HG03457 (cell line): ENCODE results near the gene S100PBP.

Source experiments
- ATAC-seq: cut with Tn5 transposase; IDR thresholded peaks from one replicate; pipeline ENCODE4 v1.9.1; 2021; ENCODE audit warnings: moderate number of reproducible peaks; ENCODE audit not compliant: unreplicated experiment

Gene S100PBP

DNA sequence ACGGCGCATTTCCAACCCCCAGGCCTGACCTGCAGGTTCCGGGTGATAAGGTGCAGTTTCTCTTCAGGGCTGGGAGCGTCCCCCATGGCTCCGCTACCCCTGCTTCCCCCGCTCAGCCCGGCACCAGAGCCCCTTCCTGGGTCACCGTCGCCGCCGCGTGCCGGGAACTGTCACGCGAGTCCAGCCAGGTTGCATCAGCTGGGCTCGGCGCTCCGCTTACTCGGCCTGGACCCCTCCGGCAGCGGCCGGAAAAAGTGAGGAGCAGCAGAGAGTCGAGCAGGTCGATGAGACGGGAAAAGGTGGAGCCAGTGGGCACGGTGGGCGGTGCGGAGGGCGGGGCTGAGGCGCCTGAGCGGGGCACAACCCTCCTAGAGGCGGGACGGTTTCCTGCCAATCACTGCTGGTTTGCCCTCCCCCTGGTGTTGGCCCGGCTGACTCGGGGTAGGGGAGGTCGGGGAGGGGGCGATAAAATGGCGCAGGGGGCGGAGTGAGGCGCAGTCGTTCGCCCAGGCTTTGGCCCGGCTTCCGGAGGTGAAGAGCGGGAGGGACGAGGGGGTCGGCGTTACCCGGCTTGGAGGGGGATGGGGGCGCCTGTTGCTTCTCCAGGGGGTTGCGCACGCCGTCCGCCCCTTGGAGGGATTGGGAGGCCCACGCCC, at the start of gene S100PBP, which contains the start of gene YARS1:
TSS of gene S100PBP (plus strand) at position 495 of the 656 bp plus-strand sequence. CDS start 8,447 bp downstream, outside the sequence.
TSS of gene YARS1 (minus strand) at position 200 of the 656 bp plus-strand sequence. CDS start at position 86, 114 bp downstream.
- ATAC-seq: peak; percentile 71

DNA sequence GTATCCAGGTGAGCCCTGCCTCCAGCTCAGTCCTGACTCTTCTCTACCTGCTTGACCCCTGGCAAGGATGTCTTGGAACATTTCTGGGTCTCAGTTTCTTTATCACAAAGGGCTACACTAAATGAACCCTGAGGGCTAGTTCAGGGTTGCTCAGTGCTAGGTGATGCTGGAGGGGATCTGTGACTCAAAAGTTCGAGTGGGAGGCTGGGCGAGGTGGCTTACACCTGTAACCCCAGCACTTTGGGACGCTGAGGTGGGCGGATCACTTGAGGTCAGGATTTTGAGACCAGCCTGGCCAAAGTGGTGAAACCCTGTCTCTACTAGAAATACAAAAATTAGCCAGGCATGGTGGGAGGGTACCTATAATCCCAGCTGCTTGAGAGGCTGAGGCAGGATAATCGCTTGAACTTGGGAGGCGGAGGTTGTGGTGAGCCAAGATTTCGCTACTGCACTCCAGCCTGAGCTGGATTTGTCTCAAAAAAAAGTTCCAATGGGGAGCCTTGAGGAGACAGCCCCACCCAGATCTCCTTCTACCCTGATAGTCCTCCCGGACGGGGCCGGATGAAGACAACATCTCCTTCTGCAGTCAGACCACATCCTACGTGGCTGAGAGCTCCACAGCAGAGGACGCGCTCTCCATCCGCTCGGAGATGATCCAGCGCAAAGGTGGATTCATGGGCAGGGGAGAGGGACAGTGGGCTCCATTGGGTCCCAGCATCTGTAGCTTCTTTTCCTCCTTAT, 49.2 kb upstream of the S100PBP start:
- no peak for ATAC-seq

DNA sequence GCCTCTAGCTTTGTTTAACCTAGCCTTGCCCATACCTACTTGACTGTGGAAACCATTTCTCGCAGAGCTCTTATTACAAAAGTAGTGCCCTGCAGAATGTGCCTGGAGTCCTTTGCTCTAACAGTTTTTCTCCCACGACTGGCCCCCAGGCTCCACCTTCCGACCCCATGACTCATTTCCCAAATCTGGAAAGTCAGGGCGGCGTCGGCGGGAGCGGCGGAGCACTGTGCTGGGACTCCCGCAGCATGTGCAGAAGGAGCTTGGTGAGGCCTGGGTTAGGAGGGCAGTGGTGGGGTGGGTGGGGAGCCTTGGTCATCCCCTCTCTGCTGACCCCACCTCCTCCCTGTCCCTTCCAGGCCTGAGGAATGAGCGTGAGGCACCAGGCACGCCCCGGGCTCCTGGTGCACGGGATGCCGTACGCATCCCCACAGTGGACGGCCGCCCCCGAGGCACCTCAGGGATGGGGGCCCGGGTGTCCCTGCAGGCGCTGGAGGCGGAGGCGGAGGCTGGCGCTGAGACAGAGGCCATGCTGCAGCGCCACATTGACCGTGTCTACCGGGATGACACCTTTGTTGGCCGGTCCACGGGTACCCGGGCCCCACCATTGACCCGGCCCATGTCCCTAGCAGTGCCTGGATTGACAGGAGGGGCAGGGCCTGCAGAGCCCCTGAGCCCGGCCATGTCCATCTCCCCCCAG, 47.8 kb upstream of the S100PBP start:
- no peak for ATAC-seq

DNA sequence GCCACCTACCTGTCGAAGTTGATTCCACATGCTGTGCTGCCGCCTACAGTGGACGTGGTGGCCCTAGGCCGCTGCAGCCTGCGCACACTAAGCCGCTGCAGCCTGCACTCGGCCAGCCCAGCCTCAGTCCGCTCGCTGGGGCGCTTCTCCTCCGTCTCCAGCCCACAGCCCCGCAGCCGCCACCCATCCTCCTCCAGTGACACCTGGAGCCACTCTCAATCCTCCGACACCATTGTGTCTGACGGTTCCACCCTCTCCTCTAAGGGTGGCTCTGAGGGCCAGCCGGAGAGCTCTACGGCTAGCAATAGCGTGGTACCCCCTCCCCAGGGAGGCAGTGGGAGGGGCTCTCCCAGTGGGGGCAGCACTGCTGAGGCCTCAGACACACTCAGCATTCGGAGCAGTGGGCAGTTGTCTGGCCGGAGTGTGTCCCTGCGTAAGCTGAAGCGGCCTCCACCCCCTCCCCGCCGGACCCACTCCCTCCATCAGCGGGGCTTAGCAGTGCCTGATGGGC, 47.2 kb upstream of the S100PBP start:
- ATAC-seq: no peak

DNA sequence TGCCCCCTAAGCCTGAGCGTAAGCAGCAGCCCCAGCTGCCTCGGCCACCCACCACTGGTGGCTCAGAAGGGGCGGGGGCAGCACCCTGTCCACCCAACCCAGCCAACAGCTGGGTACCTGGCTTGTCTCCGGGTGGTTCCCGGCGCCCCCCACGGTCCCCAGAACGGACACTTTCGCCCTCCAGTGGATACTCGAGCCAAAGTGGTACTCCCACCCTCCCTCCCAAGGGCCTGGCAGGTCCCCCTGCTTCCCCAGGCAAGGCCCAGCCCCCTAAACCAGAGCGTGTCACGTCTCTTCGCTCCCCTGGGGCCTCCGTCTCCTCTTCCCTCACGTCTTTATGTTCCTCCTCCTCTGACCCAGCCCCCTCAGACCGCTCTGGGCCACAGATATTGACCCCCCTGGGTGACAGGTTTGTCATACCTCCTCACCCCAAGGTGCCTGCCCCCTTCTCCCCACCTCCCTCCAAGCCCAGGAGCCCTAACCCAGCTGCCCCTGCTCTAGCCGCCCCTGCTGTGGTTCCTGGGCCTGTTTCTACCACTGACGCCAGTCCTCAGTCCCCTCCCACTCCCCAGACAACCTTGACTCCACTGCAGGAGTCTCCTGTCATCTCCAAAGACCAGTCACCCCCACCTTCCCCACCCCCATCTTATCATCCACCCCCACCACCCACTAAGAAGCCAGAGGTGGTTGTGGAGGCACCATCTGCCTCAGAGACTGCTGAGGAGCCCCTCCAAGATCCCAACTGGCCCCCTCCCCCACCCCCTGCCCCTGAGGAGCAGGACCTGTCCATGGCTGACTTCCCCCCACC, 46.5 kb upstream of the S100PBP start:
- no peak for ATAC-seq

DNA sequence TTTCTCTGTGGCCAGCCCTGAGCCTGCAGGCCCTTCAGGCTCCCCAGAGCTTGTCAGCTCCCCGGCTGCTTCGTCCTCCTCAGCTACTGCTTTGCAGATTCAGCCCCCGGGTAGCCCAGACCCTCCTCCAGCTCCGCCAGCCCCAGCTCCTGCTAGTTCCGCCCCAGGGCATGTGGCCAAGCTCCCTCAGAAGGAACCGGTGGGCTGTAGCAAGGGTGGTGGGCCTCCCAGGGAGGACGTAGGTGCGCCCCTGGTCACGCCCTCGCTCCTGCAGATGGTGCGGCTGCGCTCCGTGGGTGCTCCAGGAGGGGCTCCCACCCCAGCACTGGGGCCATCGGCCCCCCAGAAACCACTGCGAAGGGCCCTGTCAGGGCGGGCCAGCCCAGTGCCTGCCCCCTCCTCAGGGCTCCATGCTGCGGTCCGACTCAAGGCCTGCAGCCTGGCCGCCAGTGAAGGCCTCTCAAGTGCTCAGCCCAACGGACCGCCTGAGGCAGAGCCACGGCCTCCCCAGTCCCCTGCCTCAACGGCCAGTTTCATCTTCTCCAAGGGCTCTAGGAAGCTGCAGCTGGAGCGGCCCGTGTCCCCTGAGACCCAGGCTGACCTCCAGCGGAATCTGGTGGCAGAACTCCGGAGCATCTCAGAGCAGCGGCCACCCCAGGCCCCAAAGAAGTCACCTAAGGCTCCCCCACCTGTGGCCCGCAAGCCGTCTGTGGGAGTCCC, 45.7 kb upstream of the S100PBP start:
- ATAC-seq: no peak

DNA sequence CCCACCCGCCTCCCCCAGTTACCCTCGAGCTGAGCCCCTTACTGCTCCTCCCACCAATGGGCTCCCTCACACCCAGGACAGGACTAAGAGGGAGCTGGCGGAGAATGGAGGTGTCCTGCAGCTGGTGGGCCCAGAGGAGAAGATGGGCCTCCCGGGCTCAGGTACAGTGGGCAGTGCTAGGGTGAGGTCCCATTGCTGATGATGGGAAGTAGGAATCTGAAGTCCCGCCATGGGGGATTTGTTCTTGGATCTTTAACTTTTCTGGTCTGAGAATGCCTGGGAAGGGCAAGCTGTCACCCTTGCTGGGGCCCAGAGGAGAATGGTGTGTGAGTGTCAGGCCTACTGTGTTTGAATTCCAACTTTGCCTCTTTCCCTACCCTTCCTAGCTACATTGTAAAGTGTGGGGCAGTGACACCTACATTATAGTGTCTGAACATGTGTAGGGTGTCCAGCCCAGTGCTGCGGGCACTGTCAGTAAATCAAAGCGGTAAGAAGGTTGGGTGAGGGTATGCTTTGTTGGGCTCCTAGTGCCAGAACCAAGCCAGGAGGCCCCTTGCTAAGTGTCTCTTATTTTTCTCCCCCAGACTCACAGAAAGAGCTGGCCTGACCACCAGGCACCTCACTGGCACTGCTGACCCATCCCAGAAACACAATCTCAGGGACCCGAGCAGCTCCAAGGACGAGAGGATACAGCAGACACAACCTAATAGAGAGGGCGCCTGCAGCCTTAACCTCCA, 45.0 kb upstream of the S100PBP start:
- no peak for ATAC-seq

DNA sequence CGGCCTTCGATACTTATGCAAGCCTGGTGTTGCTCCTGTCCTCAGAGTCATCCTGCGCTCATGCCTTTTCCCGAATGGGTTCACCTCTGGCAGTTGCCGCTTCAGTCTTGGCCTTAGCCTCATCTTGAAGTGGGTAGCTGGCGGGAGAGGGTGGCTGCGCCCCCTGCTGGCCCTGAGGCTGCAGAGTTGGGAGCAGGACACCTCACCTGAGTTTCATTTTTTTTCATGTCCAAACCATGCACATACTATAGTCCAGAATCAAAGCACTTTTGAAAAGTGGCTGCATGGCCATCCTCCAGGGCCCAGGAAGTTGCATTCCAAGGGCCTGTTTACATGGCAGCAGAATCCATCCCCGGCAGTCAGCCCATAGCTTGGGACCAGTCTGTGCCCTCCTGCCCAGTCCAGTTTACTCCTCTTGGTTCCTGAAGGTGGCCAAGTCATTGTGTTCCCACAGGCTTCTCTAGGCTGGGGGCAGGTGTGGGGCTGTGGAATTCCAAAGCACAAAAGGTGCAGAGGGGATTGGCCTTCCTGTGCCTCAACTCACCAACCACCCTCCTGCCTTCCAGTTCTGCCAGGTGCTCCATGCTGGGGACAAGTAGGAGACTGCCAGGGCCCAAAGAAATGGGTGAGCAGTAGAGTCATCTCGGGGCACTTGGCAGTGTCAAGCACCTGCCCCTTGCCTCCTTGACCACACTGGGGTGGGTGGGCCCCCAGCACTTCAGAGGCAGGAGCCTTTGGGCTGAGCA, 44.3 kb upstream of the S100PBP start:
- ATAC-seq: no peak

DNA sequence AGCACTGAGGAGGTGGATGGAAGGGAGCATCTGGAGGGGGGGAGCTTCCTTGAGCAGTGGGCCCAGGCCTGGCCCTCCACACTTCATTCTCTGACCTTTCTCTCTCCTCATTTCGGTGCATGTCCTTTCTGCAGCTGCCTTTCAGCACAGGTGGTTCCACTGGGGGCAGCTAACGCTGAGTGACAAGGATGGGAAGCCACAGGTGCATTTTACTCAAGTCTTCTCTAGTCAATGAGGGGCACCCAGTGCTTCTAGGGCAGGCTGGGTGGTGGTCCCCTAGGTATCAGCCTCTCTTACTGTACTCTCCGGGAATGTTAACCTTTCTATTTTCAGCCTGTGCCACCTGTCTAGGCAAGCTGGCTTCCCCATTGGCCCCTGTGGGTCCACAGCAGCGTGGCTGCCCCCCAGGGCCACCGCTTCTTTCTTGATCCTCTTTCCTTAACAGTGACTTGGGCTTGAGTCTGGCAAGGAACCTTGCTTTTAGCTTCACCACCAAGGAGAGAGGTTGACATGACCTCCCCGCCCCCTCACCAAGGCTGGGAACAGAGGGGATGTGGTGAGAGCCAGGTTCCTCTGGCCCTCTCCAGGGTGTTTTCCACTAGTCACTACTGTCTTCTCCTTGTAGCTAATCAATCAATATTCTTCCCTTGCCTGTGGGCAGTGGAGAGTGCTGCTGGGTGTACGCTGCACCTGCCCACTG, 43.5 kb upstream of the S100PBP start:
- ATAC-seq: no peak

DNA sequence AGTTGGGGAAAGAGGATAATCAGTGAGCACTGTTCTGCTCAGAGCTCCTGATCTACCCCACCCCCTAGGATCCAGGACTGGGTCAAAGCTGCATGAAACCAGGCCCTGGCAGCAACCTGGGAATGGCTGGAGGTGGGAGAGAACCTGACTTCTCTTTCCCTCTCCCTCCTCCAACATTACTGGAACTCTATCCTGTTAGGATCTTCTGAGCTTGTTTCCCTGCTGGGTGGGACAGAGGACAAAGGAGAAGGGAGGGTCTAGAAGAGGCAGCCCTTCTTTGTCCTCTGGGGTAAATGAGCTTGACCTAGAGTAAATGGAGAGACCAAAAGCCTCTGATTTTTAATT, 43.0 kb upstream of the S100PBP start:
- ATAC-seq: no peak

DNA sequence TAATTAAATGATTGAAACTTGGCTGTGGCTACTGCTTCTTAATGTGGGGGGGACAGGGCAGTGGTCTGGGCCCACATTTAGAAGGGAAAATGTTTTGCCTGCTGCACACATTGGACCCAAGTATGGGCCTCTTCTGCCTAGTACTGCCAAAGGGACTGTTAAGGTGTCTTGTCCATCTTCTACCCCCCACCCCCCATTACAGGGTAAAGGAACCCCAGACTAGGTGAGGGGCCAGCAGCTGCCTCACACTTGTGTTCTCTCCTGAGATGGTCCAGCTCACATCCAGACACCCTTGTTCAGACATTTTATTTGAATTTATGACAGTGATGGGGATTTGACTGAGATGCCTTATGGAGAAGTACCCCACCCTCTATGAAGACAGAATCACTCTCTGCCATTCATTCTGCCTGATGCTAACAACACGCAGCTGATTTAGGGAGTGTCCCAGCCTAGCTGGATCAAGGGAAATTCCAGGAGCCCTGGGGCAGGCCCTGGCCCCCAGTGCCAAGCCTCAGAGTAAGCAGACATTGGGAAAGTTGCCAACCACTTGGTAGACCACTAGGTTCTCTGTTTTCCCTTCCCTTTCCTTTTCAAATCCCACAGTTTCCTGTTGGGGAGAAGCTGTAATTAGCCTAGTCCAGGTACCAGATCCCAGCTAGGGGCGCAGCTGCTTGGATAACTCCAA, 42.4 kb upstream of the S100PBP start:
- no peak for ATAC-seq

DNA sequence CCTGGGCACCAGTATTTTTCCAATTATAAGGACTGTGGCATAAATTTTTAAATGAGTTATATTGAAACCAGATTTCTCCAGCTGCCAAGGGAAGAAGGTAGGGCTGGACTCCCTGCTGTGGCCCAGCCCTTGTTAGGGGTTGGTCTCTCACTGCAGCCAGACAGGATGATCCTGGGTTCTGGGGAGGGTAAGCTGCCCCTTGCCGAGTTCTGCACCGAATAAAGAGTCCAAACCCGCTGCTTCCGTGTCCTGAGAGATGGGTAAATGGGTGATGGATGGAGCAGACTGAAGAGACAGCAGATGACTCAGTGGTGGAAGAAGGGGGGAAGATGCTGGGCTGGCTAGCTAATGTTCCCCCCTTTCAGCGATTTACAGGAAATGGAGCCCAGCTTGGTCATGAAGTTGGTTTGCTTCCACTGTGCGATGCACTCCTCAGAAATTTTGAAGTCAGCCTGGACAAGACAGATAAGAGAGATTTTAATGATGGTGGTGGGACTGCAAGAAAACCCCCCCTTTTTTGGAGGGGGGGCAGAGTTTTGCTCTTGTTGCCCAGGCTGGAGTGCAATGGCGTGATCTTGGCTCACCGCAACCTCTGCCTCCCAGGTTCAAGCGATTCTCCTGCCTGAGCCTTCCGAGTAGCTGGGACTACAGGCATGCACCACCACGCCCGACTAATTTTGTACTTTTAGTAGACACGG, 41.7 kb upstream of the S100PBP start:
- ATAC-seq: no peak

DNA sequence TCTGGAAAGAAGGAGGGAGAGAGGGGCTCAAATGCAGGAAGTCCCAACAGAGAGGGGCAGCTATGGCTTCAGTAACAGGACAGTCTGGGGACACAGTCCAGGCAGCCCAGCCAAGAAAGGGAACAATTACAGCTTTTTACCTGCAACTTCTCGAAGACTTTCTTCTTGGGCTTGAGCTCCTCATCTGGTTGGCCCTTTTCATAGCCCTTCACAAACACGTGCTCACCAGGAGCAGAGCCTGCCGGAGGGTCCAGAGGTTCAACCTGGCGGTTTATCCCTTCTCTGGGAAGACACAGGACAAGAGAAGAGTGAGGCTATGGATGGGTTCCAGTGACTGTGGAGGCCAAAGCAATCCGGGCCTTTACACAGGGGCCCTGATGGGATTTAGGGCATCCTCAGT, 38.2 kb upstream of the S100PBP start:
- no peak for ATAC-seq

DNA sequence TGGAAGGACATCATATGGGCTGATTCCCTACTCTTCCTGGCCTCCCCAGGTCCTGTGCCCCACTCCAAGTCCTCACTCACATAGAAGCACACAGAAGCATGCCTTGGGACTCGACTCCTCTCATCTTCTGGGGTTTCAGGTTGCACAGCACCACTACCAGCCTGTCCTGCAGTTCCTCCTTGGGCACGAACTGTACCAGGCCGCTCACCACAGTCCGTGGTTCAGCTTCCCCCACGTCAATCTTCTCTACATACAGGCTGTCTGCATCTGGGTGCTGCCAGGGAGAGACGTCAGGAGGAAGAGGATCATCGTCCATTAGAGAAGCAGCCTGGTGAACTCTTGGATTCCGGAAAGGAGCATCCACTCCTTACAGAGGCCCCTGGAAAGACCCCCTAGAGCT, 37.4 kb upstream of the S100PBP start:
- no peak for ATAC-seq

DNA sequence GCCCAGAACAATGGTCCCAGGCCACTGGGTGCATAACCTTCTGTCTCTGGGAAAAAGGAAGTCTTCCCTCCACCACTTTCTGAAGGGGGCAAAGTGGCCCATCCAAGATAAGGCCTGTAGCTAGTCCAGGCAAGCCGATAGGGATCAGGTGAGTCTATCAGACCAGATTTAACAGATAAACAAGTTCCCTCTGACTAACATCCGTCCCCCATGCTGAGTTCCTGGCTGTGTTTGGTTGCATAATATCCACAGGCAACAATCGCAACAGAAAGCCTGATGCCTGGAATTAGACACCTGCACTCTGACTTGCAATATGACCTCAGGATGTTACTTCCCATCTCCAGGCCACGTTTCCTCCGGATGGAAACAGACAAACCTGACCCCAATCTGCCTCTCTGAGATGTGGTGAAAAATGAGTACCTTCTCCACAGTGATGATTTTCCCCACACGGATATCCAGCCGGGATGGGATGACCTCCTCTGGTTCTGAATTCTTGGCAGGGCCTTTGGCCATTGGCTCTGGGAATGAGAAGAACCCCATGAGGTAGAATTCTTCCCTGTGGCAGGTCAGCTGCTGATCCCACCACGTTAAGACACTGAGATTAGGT, 36.7 kb upstream of the S100PBP start:
- no peak for ATAC-seq

DNA sequence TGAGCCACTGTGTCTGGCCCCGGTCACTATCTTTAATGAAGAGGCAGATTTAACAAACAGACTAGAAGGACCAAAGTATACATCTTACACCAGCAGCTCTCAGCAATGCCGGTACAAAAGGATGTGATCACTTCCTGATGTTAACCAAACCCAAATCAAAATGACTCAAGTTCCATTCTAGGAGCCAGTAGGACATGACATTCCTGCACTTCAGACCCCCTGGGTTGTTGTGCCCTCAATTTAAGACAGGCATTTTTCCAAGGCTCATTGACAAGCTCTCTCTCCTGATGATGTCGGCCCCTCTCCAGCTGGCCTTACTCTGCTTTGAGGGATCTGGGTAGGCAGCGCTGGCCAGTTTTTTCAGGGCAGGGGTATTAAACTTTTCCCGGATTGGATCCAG, 35.4 kb upstream of the S100PBP start:
- no peak for ATAC-seq

DNA sequence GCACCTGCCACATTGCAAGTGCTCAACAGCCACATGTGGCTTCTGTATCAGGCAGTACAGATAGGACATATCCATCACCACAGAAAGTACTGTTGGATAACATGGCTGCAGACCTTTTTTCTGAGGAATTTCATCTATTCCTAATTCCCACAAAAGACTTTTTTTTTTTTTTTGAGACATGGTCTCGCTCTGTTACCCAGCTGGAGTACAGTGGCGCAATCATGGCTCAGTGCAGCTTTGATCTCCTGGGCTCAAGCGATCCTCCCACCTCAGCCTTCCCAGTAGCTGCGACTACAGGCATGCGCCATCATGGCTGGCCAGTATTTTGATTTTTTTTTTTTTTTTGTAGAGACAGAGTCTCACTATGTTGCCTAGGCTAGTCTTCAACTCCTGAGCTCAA, 33.6 kb upstream of the S100PBP start:
- no peak for ATAC-seq
